ENCODE results near the gene FABP6.

FABP6 gene

GRCh38 chr5:160263326-160263855 is 34.1 kb downstream of the FABP6 start:
- TF ChIP-seq, protein P1, sequence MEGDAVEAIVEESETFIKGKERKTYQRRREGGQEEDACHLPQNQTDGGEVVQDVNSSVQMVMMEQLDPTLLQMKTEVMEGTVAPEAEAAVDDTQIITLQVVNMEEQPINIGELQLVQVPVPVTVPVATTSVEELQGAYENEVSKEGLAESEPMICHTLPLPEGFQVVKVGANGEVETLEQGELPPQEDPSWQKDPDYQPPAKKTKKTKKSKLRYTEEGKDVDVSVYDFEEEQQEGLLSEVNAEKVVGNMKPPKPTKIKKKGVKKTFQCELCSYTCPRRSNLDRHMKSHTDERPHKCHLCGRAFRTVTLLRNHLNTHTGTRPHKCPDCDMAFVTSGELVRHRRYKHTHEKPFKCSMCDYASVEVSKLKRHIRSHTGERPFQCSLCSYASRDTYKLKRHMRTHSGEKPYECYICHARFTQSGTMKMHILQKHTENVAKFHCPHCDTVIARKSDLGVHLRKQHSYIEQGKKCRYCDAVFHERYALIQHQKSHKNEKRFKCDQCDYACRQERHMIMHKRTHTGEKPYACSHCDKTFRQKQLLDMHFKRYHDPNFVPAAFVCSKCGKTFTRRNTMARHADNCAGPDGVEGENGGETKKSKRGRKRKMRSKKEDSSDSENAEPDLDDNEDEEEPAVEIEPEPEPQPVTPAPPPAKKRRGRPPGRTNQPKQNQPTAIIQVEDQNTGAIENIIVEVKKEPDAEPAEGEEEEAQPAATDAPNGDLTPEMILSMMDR (conservative IDR thresholded peaks at IDR 0.05; ENCODE audit: low read depth) = no peak
- H3K27ac ChIP-seq = no peak overlapping the region
- ChIA-PET CTCF (interaction anchor here (0.7 kb wide), 1 partner anchor 11 kb away, joined by 3 read pairs; no protein-coding TSS in a partner anchor), POLR2A (ENCODE audit: low non-redundant PET) (no interaction called here)
- no peak for DNase-seq (ENCODE audit: low spot score)

GRCh38 chr5:160266044-160266443 is 36.7 kb downstream of the FABP6 start:
- no peak for DNase-seq (ENCODE audit: low spot score)
- TF ChIP-seq, protein P1 (conservative IDR thresholded peaks at IDR 0.05; ENCODE audit: low read depth) = no peak
- H3K27ac ChIP-seq = no peak overlapping the region
- CTCF ChIA-PET = interaction anchor here (0.7 to 1.5 kb wide), 3 partner anchors 23 to 113 kb away, joined by 3 to 9 read pairs (median 5); no protein-coding TSS in a partner anchor
- POLR2A ChIA-PET (ENCODE audit: low non-redundant PET) = interaction anchor here (0.6 kb wide), 1 partner anchor 152 kb away, joined by 5 read pairs; no protein-coding TSS in a partner anchor

GRCh38 chr5:160266752-160267345 is 37.5 kb downstream of the FABP6 start:
- POLR2A ChIA-PET (ENCODE audit: low non-redundant PET) = no interaction called here
- CTCF ChIA-PET = interaction anchor here (0.7 to 1.5 kb wide), 5 partner anchors 21 to 352 kb away, joined by 3 to 9 read pairs (median 4); no protein-coding TSS in a partner anchor
- no peak overlapping the region for H3K27ac ChIP-seq
- DNase-seq (ENCODE audit: low spot score) = no peak
- TF ChIP-seq, protein P1 (conservative IDR thresholded peaks at IDR 0.05; ENCODE audit: low read depth) = no peak

DNA sequence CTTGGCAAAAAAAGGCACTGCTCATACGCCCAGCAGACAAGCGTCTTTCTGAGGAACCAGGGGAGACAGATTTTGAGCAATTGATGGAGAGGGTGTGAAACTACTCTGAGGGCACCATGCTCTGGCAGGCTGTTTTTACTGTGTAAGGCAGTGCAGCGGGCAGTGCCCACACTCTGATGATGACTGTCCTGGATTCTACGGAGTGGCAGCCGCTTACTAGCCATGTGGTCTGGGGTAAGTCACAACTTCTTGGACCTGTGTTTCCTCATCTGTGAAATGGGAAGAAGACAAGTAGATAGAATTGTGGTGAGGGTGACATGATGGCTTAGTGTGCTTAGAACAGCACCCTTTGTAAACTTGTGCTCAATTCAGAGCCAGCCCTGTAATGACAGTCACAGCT is 38.8 kb downstream of the FABP6 start:
- CTCF ChIA-PET = interaction anchor here (0.6 to 0.7 kb wide), 2 partner anchors 92 to 185 kb away, joined by 3 to 4 read pairs; no protein-coding TSS in a partner anchor

GRCh38 chr5:160269017-160269416 is 39.7 kb downstream of the FABP6 start:
- ChIA-PET CTCF (interaction anchor here (0.9 to 1.0 kb wide), 2 partner anchors 26 to 28 kb away, joined by 4 to 5 read pairs; no protein-coding TSS in a partner anchor), POLR2A (ENCODE audit: low non-redundant PET) (no interaction called here)
- peak; percentile 53 for DNase-seq (ENCODE audit: low spot score)
- TF ChIP-seq, protein P1 (conservative IDR thresholded peaks at IDR 0.05; ENCODE audit: low read depth) = no peak
- peak overlapping the region; percentile 7; the same call in 1 of the 2 replicates for H3K27ac ChIP-seq

More for the DNA sequence above, 38.8 kb downstream of the FABP6 start:
- TF ChIP-seq, protein P1 (conservative IDR thresholded peaks at IDR 0.05; ENCODE audit: low read depth) = no peak
- no peak overlapping the region for H3K27ac ChIP-seq
- POLR2A ChIA-PET (ENCODE audit: low non-redundant PET) = no interaction called here
- no peak for DNase-seq (ENCODE audit: low spot score)

GRCh38 chr5:160270704-160271103 is 41.4 kb downstream of the FABP6 start:
- TF ChIP-seq, protein P1 (conservative IDR thresholded peaks at IDR 0.05; ENCODE audit: low read depth) = no peak
- ChIA-PET CTCF (no interaction called here), POLR2A (ENCODE audit: low non-redundant PET) (interaction anchor here (0.7 kb wide), 1 partner anchor 107 kb away, joined by 3 read pairs; no protein-coding TSS in a partner anchor)
- DNase-seq (ENCODE audit: low spot score) = no peak
- H3K27ac ChIP-seq = peak overlapping the region; percentile 38; the same call in 1 of the 2 replicates

All from RWPE1 (cell line).